SKM-1 (cell line): ENCODE measurements around the gene PDE8B.

Experiments
- DNase-seq: peaks from one replicate; lab custom pipeline; 2025; ENCODE audit not compliant: unreplicated experiment; lab: John Stamatoyannopoulos, UW

PDE8B gene

GRCh38 chr5:77210091-77210963 is at the start of gene PDE8B:
PDE8B (plus strand) TSS chr5:77210680; CDS start chr5:77210926, 246 bp downstream.
- DNase-seq: no peak

GRCh38 chr5:77163453-77163852 is 47.0 kb upstream of the PDE8B start:
- DNase-seq: no peak

- DNase-seq: no peak
Measured at GRCh38 chr5:77167063-77167462, 43.4 kb upstream of the PDE8B start.

GRCh38 chr5:77167695-77168121 is 42.8 kb upstream of the PDE8B start:
- no peak for DNase-seq

- DNase-seq: no peak
Measured at GRCh38 chr5:77168161-77168878, 42.2 kb upstream of the PDE8B start.

GRCh38 chr5:77168879-77169244 is 41.6 kb upstream of the PDE8B start:
- DNase-seq: no peak

- DNase-seq: no peak
Measured at GRCh38 chr5:77170196-77170890, 40.1 kb upstream of the PDE8B start.

GRCh38 chr5:77171141-77171910 is 39.2 kb upstream of the PDE8B start:
- no peak for DNase-seq

GRCh38 chr5:77172713-77173328 is 37.7 kb upstream of the PDE8B start:
- no peak for DNase-seq

- DNase-seq: no peak
Measured at GRCh38 chr5:77174526-77174925, 36.0 kb upstream of the PDE8B start.

- no peak for DNase-seq
Measured at GRCh38 chr5:77175231-77175630, 35.2 kb upstream of the PDE8B start.

GRCh38 chr5:77176429-77176828 is 34.1 kb upstream of the PDE8B start:
- DNase-seq: no peak

- no peak for DNase-seq
Measured at GRCh38 chr5:77177576-77177975, 32.9 kb upstream of the PDE8B start.

GRCh38 chr5:77180167-77181081 is 30.1 kb upstream of the PDE8B start:
- DNase-seq: no peak

GRCh38 chr5:77181173-77181572 is 29.3 kb upstream of the PDE8B start:
- DNase-seq: no peak

- DNase-seq: no peak
Measured at GRCh38 chr5:77181596-77182304, 28.7 kb upstream of the PDE8B start.

GRCh38 chr5:77182367-77182766 is 28.1 kb upstream of the PDE8B start:
- DNase-seq: no peak

- DNase-seq: no peak
Measured at GRCh38 chr5:77186652-77187370, 23.7 kb upstream of the PDE8B start.
